OCI-LY7 (cell line): Measurements from ENCODE around the gene ECM2. TPM values are rescaled to one million over a fixed set of nuclear protein-coding genes. Genes with fewer than 3 reads are reported as not detected.

Experiments
- BruUV-seq: library from RNA; stranded (reverse); fragments of 400-500 nt; replicated peaks from 2 replicates; lab custom pipeline; 2021; lab: Mats Ljungman, UMichigan
- CTCF ChIA-PET: fragments of 300-600 bp; sonication (Branson Sonifier 250); formaldehyde crosslinking; loops from one replicate; lab custom pipeline; 2022; ENCODE audit warnings: antibody characterized with exemption; ENCODE audit not compliant: unreplicated experiment; lab: Charles Lee
- POLR2A ChIA-PET: fragments of 300-600 bp; sonication (Branson Sonifier 250); formaldehyde crosslinking; loops from one replicate; lab custom pipeline; 2022; ENCODE audit warnings: antibody characterized with exemption; lab: Charles Lee
- DNase-seq: peaks from one replicate; pipeline ENCODE4 v3.0.0-alpha.2; 2015; ENCODE audit warnings: low spot score
- H2AFZ ChIP-seq: fragments of 200-600 bp; sonication (generic), shearing (Covaris generic); 2 replicates; pipeline ENCODE4 v1.6.1; 2014; ENCODE audit warnings: mild to moderate bottlenecking, antibody characterized with exemption, low read length, moderate library complexity
- H3K27ac ChIP-seq: fragments of 200-600 bp; sonication (generic); 2 replicates; pipeline ENCODE4 v1.5.1; 2014; ENCODE audit warnings: mixed run types, low read depth, mild to moderate bottlenecking, moderate library complexity, low read length, inconsistent platforms; ENCODE audit not compliant: poor library complexity, severe bottlenecking
- H3K36me3 ChIP-seq: fragments of 200-600 bp; sonication (generic); 2 replicates; pipeline ENCODE4 v1.6.1; 2014; ENCODE audit warnings: mild to moderate bottlenecking, antibody characterized with exemption, low read length, moderate library complexity, mixed read lengths; ENCODE audit not compliant: insufficient read depth
- H3K4me1 ChIP-seq: fragments of 200-600 bp; sonication (generic); 2 replicates; pipeline ENCODE4 v1.5.1; 2014; ENCODE audit warnings: mild to moderate bottlenecking, low read length; ENCODE audit not compliant: insufficient read depth, poor library complexity, severe bottlenecking
- H3K4me2 ChIP-seq: fragments of 200-600 bp; sonication (generic); 2 replicates; pipeline ENCODE4 v1.6.1; 2014; ENCODE audit warnings: mild to moderate bottlenecking, low read length
- H3K4me3 ChIP-seq: fragments of 200-600 bp; sonication (generic); 2 replicates; pipeline ENCODE4 v1.5.1; 2014; ENCODE audit warnings: mild to moderate bottlenecking, low read depth, low read length; ENCODE audit not compliant: poor library complexity, severe bottlenecking
- H3K79me2 ChIP-seq: fragments of 200-600 bp; sonication (generic); 2 replicates; pipeline ENCODE4 v1.6.1; 2016; ENCODE audit warnings: low read depth, mild to moderate bottlenecking, low read length, moderate library complexity, mixed read lengths; ENCODE audit not compliant: insufficient read depth
- H3K9me2 ChIP-seq: fragments of 200-600 bp; sonication (generic); 2 replicates; pipeline ENCODE4 v1.6.1; 2016; ENCODE audit warnings: mild to moderate bottlenecking, low read length, mixed read lengths; ENCODE audit not compliant: insufficient read depth
- H3K9me3 ChIP-seq: fragments of 200-600 bp; sonication (generic); 2 replicates; pipeline ENCODE4 v1.6.1; 2014; ENCODE audit warnings: mild to moderate bottlenecking, mixed run types, low read length, mixed read lengths
- H4K20me1 ChIP-seq: fragments of 200-600 bp; sonication (generic); 2 replicates; pipeline ENCODE4 v1.6.1; 2014; ENCODE audit warnings: mild to moderate bottlenecking, antibody characterized with exemption, low read length, moderate library complexity, mixed read lengths; ENCODE audit not compliant: insufficient read depth
- EZH2phosphoT487 ChIP-seq: fragments of 200-600 bp; sonication (generic); IDR thresholded peaks from 2 replicates; pipeline ENCODE4 v1.6.1; 2018; ENCODE audit warnings: low read depth, borderline replicate concordance, mild to moderate bottlenecking, mixed run types, antibody characterized with exemption, low read length, moderate library complexity, mixed read lengths
- intact Hi-C: fragments of 100-400 bp; cut with micrococcal nuclease; formaldehyde crosslinking; loops from one replicate; pipeline ENCODE4 v1.10.0; 2022; ENCODE audit not compliant: unreplicated experiment
- total RNA-seq, 2 experiments: library from RNA; depleted of rRNA in 1 of 2; stranded (reverse); fragments of >200 nt in 1 of 2; shearing (Covaris generic) in 1 of 2; gene quantifications; 2 replicates each; pipeline ENCODE4 v1.2.3, GENCODE V29; 2014 to 2022
- TF ChIP-seq, protein P1 (sequence below): fragments of 200-600 bp; sonication (generic); conservative IDR thresholded peaks from 2 replicates; pipeline ENCODE4 v1.5.1; 2014; ENCODE audit warnings: mild to moderate bottlenecking, antibody characterized with exemption, low read length, moderate library complexity, mixed read lengths

The ECM2 gene
- total RNA-seq, 2 experiments from 2014 or later = not detected

DNA sequence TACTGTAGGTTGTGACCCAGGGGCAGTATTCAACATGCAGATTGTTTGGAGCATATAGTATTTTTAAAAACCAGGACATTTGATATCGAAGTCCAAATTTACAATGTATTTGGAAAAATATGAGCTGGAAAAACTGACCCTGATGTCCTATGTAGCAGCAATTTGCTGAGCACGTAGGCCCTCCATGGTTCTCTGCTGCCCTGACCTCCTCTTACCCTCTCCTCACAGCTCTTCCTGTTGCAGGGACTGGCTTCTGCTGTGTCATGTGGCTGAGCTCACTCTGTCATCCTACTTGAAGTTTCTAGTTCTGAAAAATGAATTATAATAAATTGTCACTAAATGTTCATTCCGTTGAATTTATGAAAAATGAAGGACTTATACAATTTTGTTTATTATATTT lies 49.4 kb downstream of the ECM2 start:
- Histone ChIP-seq H3K9me3 (no peaks in the 10 kb centered on the region), H2AFZ (no peak overlapping the region), H4K20me1 (no peaks in the 10 kb centered on the region), H3K27ac (no peak overlapping the region), H3K4me1 (no peaks in the 10 kb centered on the region), H3K9me2 (no peaks in the 10 kb centered on the region), H3K4me3 (no peak overlapping the region), H3K79me2 (no peaks in the 10 kb centered on the region), H3K4me2 (no peak overlapping the region), H3K36me3 (no peaks in the 10 kb centered on the region)
- CTCF ChIA-PET = no interaction called here
- BruUV-seq = no TSS peak
- intact Hi-C loops = no loop called here
- POLR2A ChIA-PET = interaction anchor here (0.7 to 1.0 kb wide), 3 partner anchors 12 to 74 kb away, joined by 3 to 7 read pairs (median 4); no protein-coding TSS in a partner anchor
- TF ChIP-seq, protein P1, sequence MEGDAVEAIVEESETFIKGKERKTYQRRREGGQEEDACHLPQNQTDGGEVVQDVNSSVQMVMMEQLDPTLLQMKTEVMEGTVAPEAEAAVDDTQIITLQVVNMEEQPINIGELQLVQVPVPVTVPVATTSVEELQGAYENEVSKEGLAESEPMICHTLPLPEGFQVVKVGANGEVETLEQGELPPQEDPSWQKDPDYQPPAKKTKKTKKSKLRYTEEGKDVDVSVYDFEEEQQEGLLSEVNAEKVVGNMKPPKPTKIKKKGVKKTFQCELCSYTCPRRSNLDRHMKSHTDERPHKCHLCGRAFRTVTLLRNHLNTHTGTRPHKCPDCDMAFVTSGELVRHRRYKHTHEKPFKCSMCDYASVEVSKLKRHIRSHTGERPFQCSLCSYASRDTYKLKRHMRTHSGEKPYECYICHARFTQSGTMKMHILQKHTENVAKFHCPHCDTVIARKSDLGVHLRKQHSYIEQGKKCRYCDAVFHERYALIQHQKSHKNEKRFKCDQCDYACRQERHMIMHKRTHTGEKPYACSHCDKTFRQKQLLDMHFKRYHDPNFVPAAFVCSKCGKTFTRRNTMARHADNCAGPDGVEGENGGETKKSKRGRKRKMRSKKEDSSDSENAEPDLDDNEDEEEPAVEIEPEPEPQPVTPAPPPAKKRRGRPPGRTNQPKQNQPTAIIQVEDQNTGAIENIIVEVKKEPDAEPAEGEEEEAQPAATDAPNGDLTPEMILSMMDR = no peak
- no peak for TF ChIP-seq EZH2phosphoT487
- DNase-seq = no peak

DNA sequence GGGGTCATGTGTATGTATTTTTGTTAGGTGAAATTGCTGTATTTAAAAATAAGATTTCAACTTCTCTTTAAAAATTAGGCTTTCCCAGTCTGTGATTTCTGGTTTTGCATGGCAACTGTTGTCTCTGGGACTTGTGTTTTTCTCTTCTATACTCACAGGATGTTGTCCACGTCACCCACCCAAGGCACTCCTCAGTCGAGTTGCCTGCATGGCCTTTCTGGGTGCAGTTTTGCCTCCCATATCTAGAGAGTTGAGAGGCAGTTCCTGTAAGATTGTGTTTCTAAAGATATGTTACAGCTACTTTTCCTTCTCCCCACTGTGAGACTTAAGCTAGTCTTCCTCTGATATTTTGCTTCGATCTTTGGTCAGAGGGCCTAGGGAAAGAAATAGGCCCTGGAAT lies 51.2 kb downstream of the ECM2 start:
- ChIA-PET POLR2A (no interaction called here), CTCF (no interaction called here)
- no peaks in the 10 kb centered on the region for H3K9me2 ChIP-seq
- no peaks in the 10 kb centered on the region for H3K36me3 ChIP-seq
- no peak overlapping the region for H2AFZ ChIP-seq
- no peak overlapping the region for H3K4me2 ChIP-seq
- no peaks in the 10 kb centered on the region for H3K9me3 ChIP-seq
- H3K4me1 ChIP-seq = no peaks in the 10 kb centered on the region
- H3K4me3 ChIP-seq = no peak overlapping the region
- H3K27ac ChIP-seq = no peak overlapping the region
- TF ChIP-seq, protein P1 = no peak
- no peak for TF ChIP-seq EZH2phosphoT487
- no peaks in the 10 kb centered on the region for H3K79me2 ChIP-seq
- no peak for DNase-seq
- intact Hi-C loops = no loop called here
- BruUV-seq = no TSS peak
- no peaks in the 10 kb centered on the region for H4K20me1 ChIP-seq

DNA sequence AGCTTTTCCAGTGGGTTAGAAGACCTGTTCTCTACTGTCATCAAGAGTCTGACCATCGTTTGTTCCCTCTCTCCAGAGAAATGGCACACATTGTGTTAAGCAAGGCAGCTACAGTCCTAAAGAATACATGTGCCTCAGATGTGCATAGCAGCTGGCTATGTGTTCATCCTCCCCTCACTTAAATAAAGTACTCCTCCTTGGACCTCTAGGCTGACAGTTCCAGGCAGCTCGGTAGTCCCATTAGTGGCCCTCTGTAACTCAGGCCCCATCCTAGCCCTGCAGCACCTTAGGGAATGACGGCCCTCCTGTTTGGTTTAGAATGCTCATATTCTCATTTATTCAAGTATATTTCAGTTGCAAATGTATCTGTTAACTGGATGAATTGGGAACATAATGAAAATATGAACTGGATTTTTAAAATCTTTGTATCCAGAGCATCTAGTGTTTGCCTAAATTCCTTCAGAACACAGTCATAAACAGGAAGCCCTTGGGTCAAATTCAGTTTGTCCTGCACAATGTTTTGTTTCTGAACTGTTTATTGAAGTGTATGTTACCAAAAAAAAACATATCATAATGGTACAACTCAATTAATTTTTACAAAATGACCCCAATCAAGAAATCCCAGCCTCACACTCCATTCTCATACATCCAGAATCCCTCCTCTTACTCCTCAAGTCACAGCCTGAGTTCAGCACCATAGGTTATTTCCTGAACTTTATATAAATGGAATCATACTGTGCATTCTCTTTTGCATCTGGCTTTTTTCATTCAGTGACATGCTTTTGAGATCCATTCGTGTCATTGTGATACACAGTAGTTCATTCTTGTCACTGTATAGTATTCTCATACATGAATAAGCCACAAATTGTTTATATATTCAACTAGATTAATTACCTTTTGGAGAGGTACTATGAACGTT lies 51.9 kb downstream of the ECM2 start:
- Histone ChIP-seq H3K4me1 (no peaks in the 10 kb centered on the region), H3K36me3 (no peaks in the 10 kb centered on the region), H3K4me2 (no peak overlapping the region), H4K20me1 (no peaks in the 10 kb centered on the region), H3K9me2 (no peaks in the 10 kb centered on the region), H2AFZ (no peak overlapping the region), H3K79me2 (no peaks in the 10 kb centered on the region), H3K27ac (no peak overlapping the region), H3K4me3 (no peak overlapping the region), H3K9me3 (no peaks in the 10 kb centered on the region)
- ChIA-PET CTCF (no interaction called here), POLR2A (no interaction called here)
- no peak for DNase-seq
- TF ChIP-seq, protein P1 = no peak
- TF ChIP-seq EZH2phosphoT487 = no peak
- no TSS peak for BruUV-seq
- intact Hi-C loops = no loop called here
